ENCODE results near the gene DDX1.
"Not testable (repeated sequence)": the region's sequence is repeated elsewhere in the genome, so short reads cannot be mapped to it uniquely, and the experiment has no call there.

- TF ChIP-seq CTCF (conservative IDR thresholded peaks at IDR 0.05; ENCODE audit: low read depth, low read length); EZH2 (IDR thresholded peaks at IDR 0.05; ENCODE audit: borderline replicate concordance, low read depth, low read length, poor library complexity, severe bottlenecking): not testable (repeated sequence)
Observed at GRCh38 chr2:15542269-15542668, 49.4 kb upstream of the DDX1 start.
